GM18867 (cell line): ENCODE data around the gene KRTAP10-8.
"Not testable (repeated sequence)": the region's sequence is repeated elsewhere in the genome, so short reads cannot be mapped to it uniquely, and the experiment has no call there.

Source experiments
- ATAC-seq: cut with Tn5 transposase; IDR thresholded peaks from one replicate; pipeline ENCODE4 v1.9.1; 2021; ENCODE audit warnings: mild to moderate bottlenecking, moderate library complexity; ENCODE audit not compliant: unreplicated experiment

The KRTAP10-8 gene

GRCh38 chr21:44643741-44644310 is 31.9 kb downstream of the KRTAP10-8 start:
- ATAC-seq: no peak

- no peak for ATAC-seq
Measured at GRCh38 chr21:44644878-44645277, 33.0 kb downstream of the KRTAP10-8 start.

- not testable (repeated sequence) for ATAC-seq
Measured at GRCh38 chr21:44646366-44647221, 34.7 kb downstream of the KRTAP10-8 start, which contains the start of gene KRTAP10-11. Gene KRTAP10-11, plus strand, starts transcription at chr21:44646414. Its CDS starts 45 bp downstream, at chr21:44646459.

GRCh38 chr21:44647222-44647552 is 35.3 kb downstream of the KRTAP10-8 start:
- ATAC-seq: no peak

GRCh38 chr21:44648557-44649311 is 36.9 kb downstream of the KRTAP10-8 start:
- no peak for ATAC-seq

GRCh38 chr21:44649521-44650100 is 37.7 kb downstream of the KRTAP10-8 start:
- no peak for ATAC-seq

- no peak for ATAC-seq
Measured at GRCh38 chr21:44650265-44650972, 38.5 kb downstream of the KRTAP10-8 start.

- no peak for ATAC-seq
Measured at GRCh38 chr21:44650973-44651675, 39.2 kb downstream of the KRTAP10-8 start.

GRCh38 chr21:44653123-44653522 is 41.2 kb downstream of the KRTAP10-8 start:
- no peak for ATAC-seq

- no peak for ATAC-seq
Measured at GRCh38 chr21:44653656-44654575, 42.0 kb downstream of the KRTAP10-8 start.

- ATAC-seq: no peak
Measured at GRCh38 chr21:44654576-44655175, 42.8 kb downstream of the KRTAP10-8 start, which contains the start of gene KRTAP12-4. Gene KRTAP12-4, minus strand, starts transcription at chr21:44654659. Its CDS starts 45 bp downstream, at chr21:44654614.

GRCh38 chr21:44656868-44657267 is 45.0 kb downstream of the KRTAP10-8 start:
- no peak for ATAC-seq

- ATAC-seq: no peak
Measured at GRCh38 chr21:44657635-44658540, 46.0 kb downstream of the KRTAP10-8 start, which contains the start of gene KRTAP12-3. Gene KRTAP12-3, plus strand, starts transcription at chr21:44657932. Its CDS starts 48 bp downstream, at chr21:44657980.

GRCh38 chr21:44658541-44658910 is 46.6 kb downstream of the KRTAP10-8 start:
- ATAC-seq: no peak

GRCh38 chr21:44658913-44659595 is 47.2 kb downstream of the KRTAP10-8 start:
- no peak for ATAC-seq

GRCh38 chr21:44661567-44661966 is 49.7 kb downstream of the KRTAP10-8 start:
- ATAC-seq: not testable (repeated sequence)
